Psoas muscle (tissue), 8 donors: ENCODE data around the gene RNF43. TPM values are rescaled to one million over a fixed set of nuclear protein-coding genes. Genes with fewer than 3 reads are reported as not detected.

Experiments used
- ATAC-seq, 4 donors: fragments of 200-7000 bp; cut with Tn5 transposase; one replicate each; pipeline ENCODE4 v1.9.1; 2020; ENCODE audit warnings: moderate library complexity in 3 of 4, mild to moderate bottlenecking in 2 of 4
- DNase-seq, 2 donors: peaks; one replicate each; pipeline ENCODE4 v3.0.0-alpha.2; 2020
- H3K27ac ChIP-seq: fragments of 200-600 bp; one replicate; pipeline ENCODE4 v1.8.0; 2022
- H3K27me3 ChIP-seq, 3 donors: fragments of 200-600 bp in 1 of 3; one replicate each; pipeline versions ENCODE4 v1.6.1 to v1.8.0; 2013 to 2022; ENCODE audit warnings: low read length in 2 of 3, mild to moderate bottlenecking in 2 of 3, moderate library complexity in 1 of 3; ENCODE audit not compliant: insufficient read depth in 3 of 3
- H3K36me3 ChIP-seq, 2 donors: fragments of 200-600 bp in 1 of 2; one replicate each; pipeline versions ENCODE4 v1.6.1 to v1.8.0; 2013 to 2022; ENCODE audit warnings: low read depth in 1 of 2, mild to moderate bottlenecking in 1 of 2, moderate library complexity in 1 of 2; ENCODE audit not compliant: insufficient read depth in 1 of 2
- H3K4me1 ChIP-seq: fragments of 200-600 bp; one replicate; pipeline ENCODE4 v1.8.0; 2022
- H3K4me3 ChIP-seq: fragments of 200-600 bp; one replicate; pipeline ENCODE4 v1.8.0; 2022; ENCODE audit warnings: mild to moderate bottlenecking
- H3K9me3 ChIP-seq: fragments of 200-600 bp; one replicate; pipeline ENCODE4 v1.8.0; 2022
- CTCF ChIP-seq: fragments of 200-600 bp; IDR thresholded peaks from one replicate; pipeline ENCODE4 v1.8.0; 2022; ENCODE audit warnings: antibody characterized with exemption
- WGBS, 3 donors: extraction: QIAGEN DNeasy Blood & Tissue Kit; methylation state at CpG; one replicate each; pipeline versions ENCODE4 v1.1.6 to v1.1.7; 2013; 5-methylcytosine and 5-hydroxymethylcytosine counted together
- intact Hi-C, 2 donors: fragments of 100-400 bp; cut with DNase I; formaldehyde crosslinking; loops; one replicate each; pipeline versions ENCODE4 v1.11.0 to v1.14.2; 2022
- polyA plus RNA-seq, 3 donors: library from polyadenylated mRNA; stranded (reverse); fragments of 200-250 nt; gene quantifications; one replicate each; pipeline ENCODE4 v1.2.3, GENCODE V29; 2013
- total RNA-seq, 4 donors: library from RNA; stranded (reverse); fragmentation: NEBNext Ultra II Directional in 2 of 4; extraction: Animal tissue kit (Norgen Biotek cat#: 25700) in 2 of 4; gene quantifications; one replicate each; pipeline versions ENCODE4 v1.2.1 to v1.2.4, GENCODE V29; 2021 to 2023
- donor health status: healthy with polysubstance abuse.
- donor health status: DM: no; HTN: no; CAD: no; lungs with moderate emphysema.
- donor health status: Bipolar disorder and iron deficiency.
- donor health status: healthy.
- donor health status: DM: yes; HTN: yes; CAD: no.
- donor health status: DM: no; HTN: no; CAD: no.
- donor health status: DM: no; HTN: no; CAD: no.
- donor health status: DM: yes; HTN: yes; CAD: no.

RNF43 gene
- total and polyA plus RNA-seq, 7 donors: 0.03 to 0.25 (median 0.06) TPM; not detected in 3

GRCh38 chr17:58412064-58412703, 5.2 kb downstream of the RNF43 start:
- H3K27ac ChIP-seq: no peak overlapping the region
- WGBS, 3 donors: 97 to 100% (median 99%) methylated on average over 1 of the region's 1 CpG
- ATAC-seq (no peak), DNase-seq (no peak)
- no peaks in the 10 kb centered on the region for H3K4me1 ChIP-seq
- no peak for TF ChIP-seq CTCF
- H3K36me3 ChIP-seq: no peaks in the 10 kb centered on the region
- H3K4me3 ChIP-seq: no peak overlapping the region
- no peaks in the 10 kb centered on the region for H3K9me3 ChIP-seq
- H3K27me3 ChIP-seq: peaks cover 0 to 2% (median 0%) of the 10 kb centered on the region in 3 donors
- intact Hi-C loops: loop anchor here in 1 of 2 donors (10.0 kb wide), 1 partner anchor 107 kb away; no protein-coding TSS in a partner anchor

- H3K27ac ChIP-seq: no peak overlapping the region
- H3K36me3 ChIP-seq: no peaks in the 10 kb centered on the region
- no peak for ATAC-seq
- no peaks in the 10 kb centered on the region for H3K9me3 ChIP-seq
- no peaks in the 10 kb centered on the region for H3K4me1 ChIP-seq
- DNase-seq: no peak
- 72 to 81% (median 80%) methylated on average over 1 of the region's 1 CpG for WGBS, 3 donors
- intact Hi-C loops: loop anchor here in 1 of 2 donors (10.0 kb wide), 1 partner anchor 107 kb away; no protein-coding TSS in a partner anchor
- peaks cover 0 to 2% (median 0%) of the 10 kb centered on the region in 3 donors for H3K27me3 ChIP-seq
- no peak overlapping the region for H3K4me3 ChIP-seq
- TF ChIP-seq CTCF: no peak
Measured at GRCh38 chr17:58411408-58411894, 5.9 kb downstream of the RNF43 start.

GRCh38 chr17:58410714-58411407, 6.5 kb downstream of the RNF43 start:
- intact Hi-C loops: loop anchor here in 1 of 2 donors (10.0 kb wide), 1 partner anchor 106 kb away; no protein-coding TSS in a partner anchor
- no peaks in the 10 kb centered on the region for H3K9me3 ChIP-seq
- H3K4me3 ChIP-seq: no peak overlapping the region
- no peaks in the 10 kb centered on the region for H3K4me1 ChIP-seq
- no peak overlapping the region for H3K27ac ChIP-seq
- TF ChIP-seq CTCF: no peak
- no peak for DNase-seq
- peaks cover 0 to 3% (median 0%) of the 10 kb centered on the region in 3 donors for H3K27me3 ChIP-seq
- no peaks in the 10 kb centered on the region for H3K36me3 ChIP-seq
- no peak for ATAC-seq

- ATAC-seq (no peak), DNase-seq (no peak)
- intact Hi-C loops: no loop called here
- TF ChIP-seq CTCF: no peak
- Histone ChIP-seq H3K4me3 (no peak overlapping the region), H3K4me1 (no peaks in the 10 kb centered on the region), H3K27me3 (peaks cover 0 to 4% (median 0%) of the 10 kb centered on the region in 3 donors), H3K9me3 (no peaks in the 10 kb centered on the region), H3K36me3 (no peaks in the 10 kb centered on the region), H3K27ac (no peak overlapping the region)
- 67 to 76% (median 74%) methylated on average over 5 of the region's 5 CpGs for WGBS, 3 donors
Measured at GRCh38 chr17:58409432-58409831, 7.9 kb downstream of the RNF43 start.
